Stimulated activated CD4-positive, alpha-beta T cell treated with anti-CD3 and anti-CD28 coated beads, TNF-alpha, amount 100 ng/mL, for 48 hours (primary cell): ENCODE measurements around the gene SLC35F4.
"Not testable (repeated sequence)": the region's sequence is repeated elsewhere in the genome, so short reads cannot be mapped to it uniquely, and the experiment has no call there.

Source experiments
- DNase-seq, 3 donors: peaks; one replicate each; pipeline ENCODE4 v3.0.0-alpha.2; 2020; ENCODE audit warnings: low read depth in 3 of 3

Gene SLC35F4

GRCh38 chr14:57796556-57796955 lies 69.3 kb downstream of the SLC35F4 start:
- no peak for DNase-seq

- no peak for DNase-seq
These were observed 80.8 kb downstream of the SLC35F4 start for GRCh38 chr14:57785058-57785457.

GRCh38 chr14:57771801-57772200 lies 94.1 kb downstream of the SLC35F4 start:
- no peak for DNase-seq

DNA sequence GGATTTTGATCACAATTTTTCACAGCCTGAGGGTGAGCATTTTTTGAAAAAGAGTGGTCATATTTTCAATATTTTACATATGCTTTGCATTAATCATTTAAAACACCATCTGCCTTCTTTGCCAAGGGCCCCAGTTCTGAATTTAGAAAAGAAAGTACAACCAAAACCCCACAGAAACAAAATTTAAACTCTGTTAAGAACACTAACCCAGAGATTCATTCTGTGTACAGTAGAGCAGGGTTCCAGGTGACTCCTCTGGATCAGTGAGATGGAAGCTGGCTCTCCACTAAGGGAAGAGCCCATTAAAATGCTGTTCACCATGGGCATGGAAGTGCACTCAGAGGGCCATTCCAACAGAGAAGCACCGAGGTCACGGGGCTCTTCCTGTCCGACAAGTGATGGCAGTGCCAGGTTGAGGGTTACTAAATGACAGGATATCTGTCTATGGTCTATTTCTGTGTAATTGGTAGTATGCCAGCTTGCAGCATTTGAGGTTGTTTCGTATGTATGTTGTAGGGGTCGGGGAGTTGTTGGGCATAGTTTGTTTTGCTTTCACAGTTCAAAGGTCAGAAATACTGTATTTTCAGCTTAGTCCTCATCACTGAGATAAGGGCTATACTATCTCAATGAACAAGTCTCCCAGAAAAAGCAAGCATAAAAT lies 95.9 kb downstream of the SLC35F4 start:
- DNase-seq: no peak

- no peak for DNase-seq
These were observed 104.1 kb downstream of the SLC35F4 start for GRCh38 chr14:57761800-57762199.

GRCh38 chr14:57760896-57761295 lies 105.0 kb downstream of the SLC35F4 start:
- DNase-seq: no peak

DNA sequence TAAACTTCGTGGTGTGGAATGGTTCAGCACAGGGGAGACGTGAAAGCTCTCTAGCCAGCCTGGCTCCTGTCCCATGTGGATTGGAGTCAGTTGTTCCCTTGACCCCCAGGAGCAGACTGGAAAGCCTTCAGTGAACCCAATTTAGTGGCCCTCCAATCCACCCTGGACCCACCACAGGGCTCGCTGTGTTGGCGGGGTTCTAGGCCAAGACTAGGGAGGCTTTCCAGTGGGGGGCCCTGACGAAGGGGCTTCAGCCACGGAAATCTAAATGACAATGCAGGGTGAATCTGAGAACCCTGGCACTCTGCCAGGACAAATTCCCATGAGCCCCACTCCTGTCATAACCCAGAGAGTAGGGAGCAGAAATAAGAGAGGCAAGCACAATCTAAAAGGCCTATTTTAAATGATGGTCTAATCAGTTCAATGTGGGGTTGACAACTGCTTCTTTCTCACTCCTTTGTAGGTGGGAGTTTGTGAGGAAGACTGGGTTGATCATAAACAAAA lies 110.8 kb downstream of the SLC35F4 start:
- DNase-seq: no peak

- no peak for DNase-seq
These were observed 111.4 kb downstream of the SLC35F4 start for GRCh38 chr14:57754527-57754926.

DNA sequence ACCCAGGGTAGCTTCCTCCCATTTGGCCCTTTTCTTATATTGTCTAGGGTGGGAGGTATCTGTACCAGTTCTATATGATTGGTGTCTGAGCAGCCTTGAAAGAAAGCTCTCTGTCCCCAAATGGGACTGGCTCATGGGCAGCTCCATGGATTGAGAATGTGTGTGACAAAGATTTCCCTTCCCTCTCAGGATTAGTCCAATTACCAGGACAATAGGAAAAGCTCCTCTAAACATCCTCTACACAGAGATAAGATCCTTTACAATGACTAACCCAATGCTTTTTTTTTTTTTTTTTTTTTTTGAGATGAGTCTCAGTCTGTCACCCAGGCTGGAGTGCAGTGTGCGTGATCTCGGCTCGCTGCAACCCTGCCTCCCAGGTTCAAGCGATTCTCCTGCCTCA lies 112.1 kb downstream of the SLC35F4 start:
- DNase-seq: no peak

GRCh38 chr14:57752142-57752695 lies 113.7 kb downstream of the SLC35F4 start:
- not testable (repeated sequence) for DNase-seq

DNA sequence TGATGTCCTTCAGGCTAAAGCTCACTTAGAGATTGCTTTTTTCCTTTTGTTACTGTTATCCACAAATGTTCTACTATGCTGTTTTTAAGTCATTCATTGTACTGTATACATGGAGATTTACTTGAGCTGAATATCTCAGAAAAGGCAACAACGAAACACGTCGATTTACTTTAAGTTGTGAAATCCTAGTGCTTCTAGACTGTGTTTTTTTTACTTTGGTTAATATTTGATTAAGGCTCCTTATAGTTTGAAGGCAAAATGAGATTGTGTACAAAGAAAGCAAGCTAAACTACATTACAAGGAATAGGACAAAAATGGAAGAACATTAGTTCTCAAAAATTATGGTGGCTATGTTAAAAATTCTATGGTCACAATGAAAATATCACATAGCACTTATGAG lies 114.5 kb downstream of the SLC35F4 start:
- DNase-seq: no peak

GRCh38 chr14:57749267-57749666 lies 116.6 kb downstream of the SLC35F4 start:
- DNase-seq: no peak

DNA sequence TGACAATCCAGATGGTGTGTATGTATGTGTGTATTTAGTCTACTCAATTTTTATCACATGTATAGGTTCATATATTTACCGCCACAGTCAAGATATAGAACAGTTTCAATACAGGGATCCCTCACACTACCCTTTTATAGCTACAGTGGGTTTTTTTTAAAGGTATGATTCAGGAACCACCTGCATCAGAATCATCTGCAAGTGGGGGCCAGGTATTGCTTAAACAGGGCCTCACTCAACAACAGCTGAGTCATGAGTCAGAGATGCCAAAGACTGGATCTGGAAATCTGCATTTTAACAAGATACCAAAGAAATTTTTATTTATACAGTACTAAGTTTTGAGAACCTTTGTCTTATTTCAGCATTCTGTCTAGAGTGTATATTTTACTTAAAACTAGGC lies 117.6 kb downstream of the SLC35F4 start:
- no peak for DNase-seq

- DNase-seq: no peak
These were observed 118.9 kb downstream of the SLC35F4 start for GRCh38 chr14:57747036-57747435.

GRCh38 chr14:57746563-57746962 lies 119.3 kb downstream of the SLC35F4 start:
- no peak for DNase-seq

GRCh38 chr14:57739516-57739915 lies 126.4 kb downstream of the SLC35F4 start:
- no peak for DNase-seq

GRCh38 chr14:57737598-57737997 lies 128.3 kb downstream of the SLC35F4 start:
- DNase-seq: no peak

GRCh38 chr14:57736391-57736790 lies 129.5 kb downstream of the SLC35F4 start:
- no peak for DNase-seq

DNA sequence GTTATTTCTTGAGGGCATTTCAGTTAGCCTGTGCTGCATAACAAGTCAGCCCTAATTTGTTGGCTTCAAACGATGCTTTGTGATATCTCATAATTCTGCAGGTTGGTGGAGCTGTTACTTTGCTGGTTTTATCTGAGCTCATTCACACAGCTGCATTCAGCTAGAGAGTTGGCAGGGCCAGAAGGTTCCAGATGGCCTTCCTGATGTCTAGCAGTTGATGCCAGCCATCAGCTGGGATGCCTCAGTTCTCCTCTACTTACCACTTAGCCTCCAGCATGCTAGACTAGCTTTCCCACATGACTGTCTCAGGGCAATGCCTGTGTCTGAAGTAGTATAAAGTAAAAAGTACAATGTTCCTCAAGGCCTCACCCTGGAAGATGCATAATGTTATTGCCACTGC lies 130.6 kb downstream of the SLC35F4 start:
- no peak for DNase-seq

DNA sequence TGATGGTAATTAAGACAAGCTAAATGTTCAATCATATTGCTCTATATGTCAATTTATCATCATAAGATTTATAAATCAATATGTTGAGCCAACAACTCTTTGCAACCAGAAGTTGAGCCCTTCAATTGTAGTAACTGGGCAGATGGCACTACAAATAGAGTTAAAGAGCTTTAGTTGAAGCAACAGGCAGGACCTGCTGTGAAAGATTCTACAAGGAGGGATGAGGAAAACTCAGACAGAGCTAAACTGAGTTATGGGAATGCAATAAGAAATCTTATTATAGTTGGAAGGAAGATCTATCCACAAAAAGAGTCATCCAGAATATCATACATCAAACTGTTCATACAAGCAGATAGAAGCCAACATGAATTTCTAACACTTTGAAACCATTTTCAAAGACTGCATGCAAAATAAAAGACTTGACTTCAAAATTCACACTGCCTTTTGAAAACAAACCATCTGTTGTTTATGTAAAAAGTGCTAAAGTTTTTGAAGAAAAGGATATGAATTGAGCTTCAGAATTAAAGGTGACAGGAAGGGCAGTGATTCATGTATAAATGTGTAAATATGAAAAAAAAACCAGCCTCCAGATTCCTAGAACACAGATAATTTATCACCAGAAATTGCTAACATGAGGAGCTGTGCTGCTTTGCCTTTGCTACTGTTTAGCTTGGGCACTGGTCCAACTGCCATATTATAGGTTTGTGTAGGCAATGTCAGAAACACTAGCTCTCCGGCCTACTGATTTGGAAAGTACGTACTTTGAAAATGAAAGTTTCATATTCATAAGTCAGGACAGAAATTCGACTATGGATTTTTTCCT lies 133.2 kb downstream of the SLC35F4 start:
- DNase-seq: no peak

DNA sequence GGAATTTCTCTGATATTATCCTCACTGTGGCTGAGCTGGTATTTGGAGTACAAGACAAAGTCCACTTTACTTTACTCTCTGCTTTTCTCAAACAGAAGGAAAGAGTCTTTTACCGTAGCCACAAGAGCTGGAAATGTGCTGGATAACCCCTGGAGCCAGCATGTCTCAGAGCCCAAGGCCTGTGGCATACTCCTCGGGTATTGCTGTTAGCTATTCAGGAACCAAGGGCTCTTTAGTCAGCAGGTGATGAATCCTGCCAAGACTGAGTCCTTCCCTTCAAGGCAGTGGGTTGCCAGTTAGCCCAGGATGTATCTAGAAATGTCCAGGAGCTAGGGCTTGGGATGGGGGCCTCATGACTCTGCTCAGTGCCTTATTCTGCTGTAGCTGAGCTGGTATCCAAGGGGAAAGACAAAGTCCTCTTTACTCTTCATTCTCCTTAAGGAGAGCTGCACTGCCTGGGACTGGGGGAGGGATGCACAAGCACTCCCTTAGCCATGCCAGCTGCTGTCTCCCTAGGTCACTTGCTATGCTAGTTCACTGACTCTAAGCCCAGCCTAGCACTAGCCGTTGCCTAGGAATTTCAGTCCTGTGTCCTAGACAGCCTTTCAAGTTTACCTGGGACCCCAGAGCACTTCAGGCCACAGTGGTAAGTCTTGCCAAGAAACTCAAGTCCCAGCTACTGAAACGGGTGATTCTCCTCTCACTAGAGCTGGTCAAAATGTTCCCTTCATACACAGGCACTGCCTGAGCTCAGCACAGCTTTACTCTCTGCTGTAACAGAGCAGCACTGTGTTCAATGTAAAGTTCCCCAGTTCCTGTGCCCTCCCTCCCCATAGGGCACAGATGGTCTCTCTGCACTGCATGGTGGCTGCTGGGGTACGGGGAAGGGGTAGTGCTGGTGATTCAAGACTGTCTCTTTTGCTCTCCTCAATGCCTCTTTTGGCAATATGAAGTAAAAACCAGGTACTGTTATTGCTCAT lies 136.4 kb downstream of the SLC35F4 start:
- DNase-seq: no peak
